HG03196 (cell line): ENCODE results near the gene IL31.
"Not testable (repeated sequence)": the region's sequence is repeated elsewhere in the genome, so short reads cannot be mapped to it uniquely, and the experiment has no call there.

Experiments used
- ATAC-seq: cut with Tn5 transposase; IDR thresholded peaks from one replicate; pipeline ENCODE4 v1.9.1; 2021; ENCODE audit not compliant: unreplicated experiment

Gene IL31

DNA sequence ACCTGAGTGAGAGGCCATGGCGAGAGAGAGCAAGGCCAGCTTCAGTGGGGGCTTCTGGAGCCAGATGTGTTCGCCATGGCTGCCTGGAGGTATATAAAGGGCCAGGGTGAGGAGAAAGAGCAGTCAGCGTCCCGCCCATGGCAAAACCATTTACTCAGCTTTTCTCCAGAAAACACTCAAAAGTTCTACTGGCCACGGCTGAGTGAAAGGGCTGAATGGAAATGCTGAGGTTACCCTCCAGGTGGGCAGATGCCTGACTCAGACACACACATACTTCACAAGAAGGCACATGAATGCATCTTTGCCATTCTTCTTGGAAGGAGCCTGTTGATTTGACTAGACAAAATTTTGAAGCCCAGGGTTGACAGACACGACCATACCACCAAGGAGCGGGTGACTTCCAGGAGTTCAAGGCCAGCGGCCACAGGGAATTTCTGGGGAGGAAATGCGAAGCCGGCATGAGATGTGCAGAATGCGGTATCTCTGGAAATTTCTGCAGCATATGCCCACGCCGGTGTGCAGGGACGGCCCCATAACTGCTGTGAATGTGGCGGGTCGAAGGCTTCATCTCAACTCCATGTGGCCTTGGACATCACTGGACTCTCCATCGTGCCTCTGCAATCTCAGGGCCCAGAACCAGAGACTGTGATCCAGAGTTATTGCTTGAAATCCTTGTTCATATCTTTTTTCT, at the start of gene IL31:
Gene IL31, minus strand, starts transcription at position 67 of the 691 bp plus-strand sequence. Its CDS starts 49 bp downstream, at position 18.
- ATAC-seq, result no peak

DNA sequence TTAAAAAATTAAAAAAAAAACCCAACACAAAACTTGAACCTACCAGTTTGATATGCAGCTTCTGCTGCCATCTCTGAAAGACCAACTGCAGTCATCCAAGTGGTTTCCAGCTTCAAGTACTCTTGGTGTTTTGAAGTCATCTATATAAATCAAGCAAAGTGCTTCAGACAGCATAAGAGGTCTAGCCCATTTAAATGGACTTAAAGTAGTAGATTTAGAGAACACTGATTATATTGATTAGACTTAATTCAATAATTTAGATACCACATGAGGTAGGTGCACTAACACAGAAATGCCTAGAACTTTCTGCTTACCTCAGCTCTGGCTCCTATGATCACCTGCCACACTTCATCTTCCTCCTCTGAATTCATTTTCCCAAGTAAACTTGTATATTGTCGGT, 42.4 kb upstream of the IL31 start:
- ATAC-seq, result no peak

DNA sequence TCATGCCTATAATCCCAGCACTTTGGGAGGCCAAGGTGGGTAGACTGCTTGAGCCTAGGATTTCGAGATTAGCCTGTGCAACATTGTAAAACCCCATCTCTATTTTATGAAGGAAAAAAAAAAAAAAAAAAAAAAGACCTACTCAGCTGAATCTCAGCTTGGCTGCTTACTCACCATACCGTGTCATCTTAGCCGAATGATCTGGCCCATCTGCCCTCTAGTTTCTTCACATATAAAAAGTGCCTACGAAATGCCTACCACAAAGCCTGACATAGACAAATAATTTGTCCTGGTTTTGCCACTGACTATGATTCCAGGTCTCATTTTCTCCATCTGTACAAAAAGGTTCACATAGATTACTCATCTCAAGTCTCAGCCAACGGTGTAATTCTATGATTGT, 41.8 kb upstream of the IL31 start:
- no peak for ATAC-seq

DNA sequence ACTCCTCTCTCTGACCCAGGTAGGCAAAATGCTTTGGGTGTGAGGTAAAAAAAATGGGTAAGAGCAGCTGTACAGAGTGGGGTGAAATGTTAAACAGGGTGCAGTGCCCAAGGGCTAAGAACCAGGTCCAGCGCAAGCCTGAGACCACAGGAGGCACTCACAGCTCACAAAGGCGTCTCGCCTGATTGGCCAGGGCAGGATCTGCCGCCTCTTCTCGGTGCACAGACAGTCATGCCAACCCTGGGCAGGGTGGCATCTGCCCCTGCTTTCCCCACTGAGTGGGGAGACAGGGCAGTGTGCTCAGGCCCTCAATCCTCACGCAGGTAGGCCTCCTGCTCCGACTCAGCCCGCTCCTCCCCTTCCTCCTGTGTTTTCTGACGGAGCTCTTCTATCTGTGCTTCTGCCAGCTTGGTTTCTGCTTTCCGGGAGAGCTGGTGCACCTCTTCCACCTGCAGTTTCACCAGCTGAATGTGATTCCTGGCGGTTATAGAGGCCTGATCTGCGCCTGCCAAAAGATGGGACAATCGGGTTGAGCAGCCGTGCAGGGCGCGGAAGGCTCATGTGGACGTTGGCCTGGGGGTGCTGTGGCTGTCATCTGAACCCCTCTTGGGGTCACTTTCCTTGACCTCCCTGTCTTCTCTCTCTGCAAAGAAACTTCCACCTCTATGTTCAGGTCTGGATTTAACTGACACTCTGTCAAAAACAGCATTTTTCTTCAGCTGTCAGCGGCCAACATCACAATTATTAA, 34.2 kb upstream of the IL31 start:
- ATAC-seq, result no peak

DNA sequence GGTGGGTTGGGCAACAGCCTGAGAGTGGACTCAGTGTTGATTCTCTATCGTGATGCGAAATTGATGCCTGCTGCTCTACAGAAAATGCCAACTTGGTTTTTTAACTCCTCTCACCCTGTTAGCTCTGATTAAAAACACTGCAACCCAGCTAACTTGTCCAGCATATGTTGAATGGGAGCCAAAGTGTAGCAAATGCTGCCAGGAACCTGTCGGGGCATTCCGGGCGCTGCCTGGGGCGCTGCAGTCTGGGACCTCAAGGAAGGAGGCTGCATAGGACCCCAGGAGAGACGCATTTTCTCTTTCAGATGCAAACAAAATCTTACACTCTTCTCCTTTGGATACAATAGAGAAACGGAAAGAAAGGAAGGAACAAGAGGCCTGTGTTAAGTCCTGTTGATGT, 33.4 kb upstream of the IL31 start:
- no peak for ATAC-seq

DNA sequence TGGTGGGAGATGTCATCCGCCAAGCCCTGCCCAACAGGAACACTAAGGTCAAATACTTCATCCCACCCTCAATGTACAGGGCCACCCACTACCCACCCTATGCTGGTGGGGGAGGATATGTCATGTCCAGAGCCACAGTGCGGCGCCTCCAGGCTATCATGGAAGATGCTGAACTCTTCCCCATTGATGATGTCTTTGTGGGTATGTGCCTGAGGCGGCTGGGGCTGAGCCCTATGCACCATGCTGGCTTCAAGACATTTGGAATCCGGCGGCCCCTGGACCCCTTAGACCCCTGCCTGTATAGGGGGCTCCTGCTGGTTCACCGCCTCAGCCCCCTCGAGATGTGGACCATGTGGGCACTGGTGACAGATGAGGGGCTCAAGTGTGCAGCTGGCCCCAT, 33.0 kb upstream of the IL31 start:
- no peak for ATAC-seq

DNA sequence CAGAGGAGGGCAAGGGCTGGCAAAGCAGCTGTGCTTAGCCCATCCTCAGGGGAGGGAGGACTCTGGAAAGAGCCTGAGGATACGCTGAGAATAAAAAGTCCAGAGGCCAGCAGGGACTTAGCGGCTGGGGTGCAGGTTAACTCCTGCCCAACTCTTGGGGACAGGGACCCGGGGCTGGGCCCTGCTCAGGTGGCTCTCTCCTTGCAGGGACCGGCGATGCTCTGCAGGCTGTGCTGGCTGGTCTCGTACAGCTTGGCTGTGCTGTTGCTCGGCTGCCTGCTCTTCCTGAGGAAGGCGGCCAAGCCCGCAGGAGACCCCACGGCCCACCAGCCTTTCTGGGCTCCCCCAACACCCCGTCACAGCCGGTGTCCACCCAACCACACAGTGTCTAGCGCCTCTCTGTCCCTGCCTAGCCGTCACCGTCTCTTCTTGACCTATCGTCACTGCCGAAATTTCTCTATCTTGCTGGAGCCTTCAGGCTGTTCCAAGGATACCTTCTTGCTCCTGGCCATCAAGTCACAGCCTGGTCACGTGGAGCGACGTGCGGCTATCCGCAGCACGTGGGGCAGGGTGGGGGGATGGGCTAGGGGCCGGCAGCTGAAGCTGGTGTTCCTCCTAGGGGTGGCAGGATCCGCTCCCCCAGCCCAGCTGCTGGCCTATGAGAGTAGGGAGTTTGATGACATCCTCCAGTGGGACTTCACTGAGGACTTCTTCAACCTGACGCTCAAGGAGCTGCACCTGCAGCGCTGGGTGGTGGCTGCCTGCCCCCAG, 32.3 kb upstream of the IL31 start:
- no peak for ATAC-seq

DNA sequence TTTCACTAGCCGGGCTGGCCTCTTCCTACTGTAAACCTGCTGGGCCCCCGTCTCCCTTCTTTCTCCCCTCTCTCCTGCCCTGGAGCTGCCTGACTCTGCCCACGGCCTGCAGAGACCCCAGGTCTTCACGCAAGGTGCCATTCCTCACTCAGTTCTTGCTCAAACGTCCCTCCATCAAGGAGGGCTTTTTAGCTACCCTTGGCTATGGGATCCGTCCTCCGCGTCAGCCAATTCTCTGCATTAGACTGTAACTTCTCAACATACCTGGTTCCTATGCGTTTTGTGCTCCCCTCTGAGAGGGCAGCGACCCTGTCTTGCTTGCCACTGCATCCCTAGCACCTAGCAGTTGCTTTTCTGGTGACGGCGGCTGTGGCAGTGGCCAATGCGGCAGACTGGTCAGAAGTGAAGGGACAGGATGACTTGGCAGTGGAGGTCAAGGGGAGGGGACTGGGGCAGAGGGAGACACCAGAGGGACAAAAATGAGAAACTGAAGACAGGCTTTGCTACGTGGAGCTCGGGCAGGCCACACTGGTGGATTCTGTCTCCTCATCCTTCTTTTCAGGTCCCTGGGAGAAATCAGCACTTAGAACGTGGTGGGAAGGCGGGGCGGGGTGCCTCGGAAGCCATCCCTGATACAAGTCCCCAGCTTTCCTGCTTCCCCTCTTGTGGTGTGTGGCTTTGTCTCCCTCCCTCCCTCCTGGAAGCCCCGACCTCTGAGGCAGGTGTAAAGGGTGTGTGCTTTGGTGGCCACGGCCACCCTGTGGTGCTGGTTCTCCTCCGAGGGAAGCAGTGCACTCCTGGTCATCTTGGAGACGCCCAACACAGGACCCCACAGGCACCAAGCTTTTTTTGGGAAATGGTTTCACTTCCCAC, 31.3 kb upstream of the IL31 start:
- no peak for ATAC-seq

DNA sequence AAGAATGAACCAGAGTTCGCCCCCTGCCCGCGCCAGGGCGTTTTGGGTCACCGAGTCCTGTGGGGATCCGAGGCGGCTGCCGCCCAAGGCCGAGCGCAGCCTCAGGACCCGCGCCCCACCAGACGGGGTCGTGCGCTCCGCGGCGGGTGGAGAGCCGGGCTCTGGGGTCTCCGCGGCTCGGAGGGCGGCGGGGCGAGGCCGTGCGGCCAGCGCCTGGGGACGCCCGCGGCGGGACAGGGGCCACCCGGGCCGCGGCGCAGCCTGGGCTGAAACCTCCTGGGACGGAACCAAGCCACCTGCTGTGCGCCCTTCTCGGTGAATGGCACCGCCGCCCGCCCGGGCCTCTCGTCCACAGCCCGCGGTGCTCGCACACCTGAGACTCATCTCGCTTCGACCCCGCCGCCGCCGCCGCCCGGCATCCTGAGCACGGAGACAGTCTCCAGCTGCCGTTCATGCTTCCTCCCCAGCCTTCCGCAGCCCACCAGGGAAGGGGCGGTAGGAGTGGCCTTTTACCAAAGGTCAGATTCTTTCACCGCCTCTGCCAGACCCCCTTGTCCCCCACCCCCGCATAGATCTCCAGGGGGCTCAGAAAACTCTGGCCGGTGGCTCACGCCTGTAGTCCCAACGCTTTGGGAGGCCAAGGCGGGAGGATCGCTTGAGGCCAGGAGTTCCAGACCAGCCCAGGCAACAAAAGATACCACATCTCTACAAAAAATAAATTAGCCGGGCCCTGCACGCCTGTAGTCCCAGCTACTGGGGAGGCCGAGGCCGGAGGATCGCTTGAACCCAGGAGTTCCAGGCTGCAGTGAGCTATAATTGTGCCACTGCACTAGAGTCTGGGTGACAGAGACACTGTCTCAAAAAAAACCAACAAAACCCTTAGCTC, 30.4 kb upstream of the IL31 start:
- ATAC-seq, result no peak

DNA sequence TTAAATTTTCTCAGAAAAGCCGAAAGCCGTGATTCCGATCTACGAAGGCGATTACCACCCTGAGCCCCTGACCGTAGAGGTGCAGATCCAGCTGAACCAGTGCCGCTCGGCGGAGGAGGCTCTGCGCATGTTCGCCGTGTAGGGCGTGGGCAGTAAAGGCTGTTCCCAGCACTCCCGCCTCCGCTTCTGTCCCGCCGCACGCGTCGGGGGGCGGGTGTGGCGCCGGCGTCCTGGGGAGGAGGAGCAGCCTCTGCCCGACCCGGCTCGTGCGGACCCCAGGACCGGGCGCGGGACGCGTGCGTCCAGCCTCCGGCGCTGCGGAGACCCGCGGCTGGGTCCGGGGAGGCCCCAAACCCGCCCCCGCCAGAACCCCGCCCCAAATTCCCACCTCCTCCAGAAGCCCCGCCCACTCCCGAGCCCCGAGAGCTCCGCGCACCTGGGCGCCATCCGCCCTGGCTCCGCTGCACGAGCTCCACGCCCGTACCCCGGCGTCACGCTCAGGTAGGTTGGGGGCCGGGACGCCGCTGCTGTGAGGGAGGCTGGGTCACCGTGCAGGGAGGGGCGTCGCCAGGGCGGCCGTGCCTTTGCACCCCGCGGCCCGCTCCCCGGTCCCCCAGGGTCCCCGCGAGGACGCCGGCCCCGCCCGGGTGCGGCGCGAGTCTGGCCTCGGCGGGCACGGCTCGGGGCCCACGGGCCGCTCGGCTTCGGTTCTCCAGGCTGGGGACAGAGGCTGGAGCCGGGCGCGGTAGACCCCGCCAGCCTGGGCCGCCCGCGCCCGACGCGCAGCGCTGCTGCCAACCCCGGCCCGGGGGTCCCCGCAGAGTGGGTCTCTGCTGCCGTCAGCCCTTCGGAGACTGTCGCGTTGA, 29.5 kb upstream of the IL31 start, which contains the start of gene B3GNT4:
Gene B3GNT4, plus strand, starts transcription at position 409 of the 866 bp plus-strand sequence. CDS start 910 bp downstream, outside the sequence.
- ATAC-seq, result no peak

DNA sequence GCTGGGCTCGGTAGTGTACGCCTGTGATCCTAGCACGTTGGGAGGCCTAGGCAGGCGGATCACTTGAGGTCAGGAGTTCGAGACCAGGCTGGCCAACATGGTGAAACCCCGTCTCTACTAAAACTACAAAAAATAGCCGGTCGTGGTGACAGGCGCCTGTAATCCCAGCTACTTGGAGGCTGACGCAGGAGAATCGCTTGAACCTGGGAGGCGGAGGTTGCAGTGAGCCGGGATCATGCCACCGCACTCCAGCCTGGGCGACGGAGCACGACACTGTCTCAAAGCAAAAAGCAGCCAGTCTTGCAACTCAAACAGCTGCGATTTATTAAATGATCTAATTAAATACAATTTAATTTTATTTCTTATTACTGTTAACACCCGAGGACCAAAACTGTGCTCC, 28.8 kb upstream of the IL31 start:
- not testable (repeated sequence) for ATAC-seq

DNA sequence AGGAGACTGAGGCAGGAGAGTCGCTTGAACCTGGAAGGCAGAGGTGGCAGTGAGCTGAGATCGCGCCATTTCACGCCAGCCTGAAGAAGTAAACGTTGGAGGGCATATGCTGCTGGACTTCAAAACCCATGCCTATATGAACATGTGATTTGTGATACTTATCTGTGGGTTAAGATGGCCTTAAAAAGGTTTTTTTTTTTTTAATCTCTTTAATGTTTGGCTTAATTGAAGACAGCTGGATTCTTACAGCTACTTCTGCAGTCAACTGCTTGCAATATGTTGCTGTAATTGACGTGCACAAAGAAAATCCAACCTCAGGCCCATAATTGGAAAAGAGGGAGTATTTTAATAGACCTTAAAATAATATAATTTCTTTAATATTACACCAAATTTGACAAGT, 28.0 kb upstream of the IL31 start:
- no peak for ATAC-seq

DNA sequence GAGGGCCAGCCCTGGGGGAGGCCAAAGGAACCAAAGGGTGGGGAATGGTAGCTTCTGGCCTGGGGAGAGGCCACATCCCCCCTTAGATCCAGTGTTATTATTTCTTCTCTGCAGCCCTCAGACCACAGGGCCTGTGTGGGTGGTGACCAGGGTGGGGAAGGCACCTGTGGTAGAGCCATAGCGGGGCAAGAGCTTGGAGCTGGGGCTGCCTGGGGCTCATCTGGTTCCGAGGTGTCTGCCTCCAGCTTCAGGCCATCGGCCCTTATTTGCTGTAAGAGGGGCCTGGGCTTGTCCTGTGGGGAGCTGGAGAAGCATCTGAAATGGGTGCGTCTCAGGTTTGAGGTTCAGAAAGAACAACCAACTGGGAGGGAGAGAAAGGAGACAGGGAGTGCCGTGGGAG, 27.4 kb upstream of the IL31 start:
- ATAC-seq, result no peak

DNA sequence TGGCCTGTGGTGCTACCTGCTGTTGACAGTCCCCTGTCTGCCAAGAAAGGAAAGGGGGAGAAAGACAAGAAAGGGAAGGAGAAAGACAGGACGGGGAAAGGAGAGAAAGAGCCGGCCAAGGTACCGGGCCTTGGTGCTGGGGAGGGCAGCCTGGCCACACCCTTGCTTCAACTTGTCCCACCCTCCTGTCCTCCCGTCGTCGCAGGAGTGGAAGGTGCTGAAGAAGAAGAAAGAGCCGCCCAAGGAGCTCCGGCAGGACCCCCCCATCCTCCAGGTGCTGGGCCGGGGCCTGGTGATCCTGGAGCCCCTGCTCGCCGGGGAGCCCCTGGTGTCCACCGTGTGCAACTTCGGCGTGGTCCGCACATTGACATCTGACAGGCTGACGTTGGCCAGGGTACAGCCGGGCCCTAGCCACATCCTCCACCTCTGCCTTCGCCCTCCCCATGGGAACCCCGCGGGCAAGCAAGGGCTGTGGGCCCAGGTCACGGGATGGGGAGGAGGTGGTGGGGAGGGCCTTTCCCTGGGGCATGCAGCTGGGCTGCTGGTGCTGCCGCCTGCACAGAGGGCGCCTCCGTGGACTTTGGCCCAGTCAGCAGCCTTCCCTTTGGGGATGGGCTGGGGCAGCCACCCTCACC, 26.6 kb upstream of the IL31 start:
- no peak for ATAC-seq

DNA sequence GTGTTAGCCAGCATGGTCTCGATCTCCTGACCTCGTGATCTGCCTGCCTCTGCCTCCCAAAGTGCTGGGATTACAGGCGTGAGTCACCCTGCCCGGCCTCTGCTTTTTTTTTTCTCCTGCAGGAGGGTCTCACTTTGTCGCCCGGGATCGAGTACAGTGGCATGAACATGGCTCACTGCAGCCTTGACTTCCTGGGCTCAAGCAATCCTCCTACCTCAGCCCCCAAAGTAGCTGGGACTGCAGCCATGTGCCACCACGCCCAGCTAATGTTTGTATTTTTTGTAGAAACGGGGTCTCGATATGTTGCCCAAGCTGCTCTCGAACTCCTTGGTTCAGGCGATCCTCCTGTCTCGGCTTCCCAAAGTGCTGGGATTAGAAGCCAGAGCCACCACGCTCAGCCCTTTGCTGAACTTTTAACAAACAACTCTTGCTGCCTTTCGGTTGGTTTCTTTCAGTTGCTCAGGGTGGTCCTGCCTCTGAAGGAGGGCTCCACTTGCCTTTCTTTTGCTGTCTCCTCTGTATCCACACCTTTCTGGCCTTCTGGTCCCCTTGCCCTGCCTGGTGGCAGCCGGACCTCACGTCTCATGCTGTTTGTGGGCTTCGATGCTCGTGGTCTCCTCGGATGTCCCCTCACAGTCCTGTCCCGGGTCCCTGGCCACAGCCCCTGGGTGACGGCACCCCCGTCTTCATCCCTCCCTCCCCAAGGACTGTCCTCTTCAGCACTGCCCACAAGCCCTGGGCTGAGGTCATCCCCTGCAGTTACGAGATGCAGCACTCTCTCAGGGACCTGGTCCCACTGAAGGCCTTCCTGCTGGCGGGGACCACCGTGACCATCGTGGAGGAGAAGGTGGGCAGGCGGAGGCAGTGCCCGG, 25.7 kb upstream of the IL31 start:
- no peak for ATAC-seq

DNA sequence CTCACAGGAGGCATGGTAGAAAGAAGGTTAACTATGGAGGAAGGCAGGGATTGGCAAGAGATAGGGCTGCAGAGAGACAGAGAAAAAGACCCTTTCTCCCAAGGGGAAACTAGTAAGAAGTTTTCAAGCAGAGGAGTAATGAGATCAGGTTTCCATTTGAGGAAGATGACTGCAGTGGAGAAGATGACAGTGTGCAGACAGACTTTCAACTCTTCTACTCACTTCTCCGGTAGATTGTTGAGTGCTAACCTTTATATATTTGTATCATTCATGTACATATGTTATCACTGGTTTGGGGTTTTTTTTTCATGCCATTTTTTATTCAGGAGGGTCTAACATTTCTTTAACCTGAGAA, 23.6 kb upstream of the IL31 start:
- ATAC-seq, result no peak

DNA sequence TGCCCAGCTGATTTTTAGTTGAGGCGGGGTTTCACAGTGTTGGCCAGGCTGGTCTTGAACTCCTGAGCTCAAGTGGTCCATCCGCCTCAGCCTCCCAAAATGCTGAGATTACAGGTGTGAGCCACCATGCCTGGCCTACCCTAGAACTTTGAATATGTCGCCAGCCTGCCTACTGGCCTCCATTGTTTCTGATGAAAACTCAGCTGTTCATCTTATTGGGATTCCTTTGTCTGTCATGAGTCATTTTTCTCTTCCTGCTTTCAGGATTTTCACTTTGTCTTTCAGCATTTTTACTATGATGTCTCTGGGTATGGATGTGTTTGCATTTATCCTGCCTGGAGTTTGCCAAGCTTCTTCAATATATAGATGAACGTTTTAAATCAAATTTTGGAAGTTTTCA, 21.4 kb upstream of the IL31 start:
- ATAC-seq, result no peak

DNA sequence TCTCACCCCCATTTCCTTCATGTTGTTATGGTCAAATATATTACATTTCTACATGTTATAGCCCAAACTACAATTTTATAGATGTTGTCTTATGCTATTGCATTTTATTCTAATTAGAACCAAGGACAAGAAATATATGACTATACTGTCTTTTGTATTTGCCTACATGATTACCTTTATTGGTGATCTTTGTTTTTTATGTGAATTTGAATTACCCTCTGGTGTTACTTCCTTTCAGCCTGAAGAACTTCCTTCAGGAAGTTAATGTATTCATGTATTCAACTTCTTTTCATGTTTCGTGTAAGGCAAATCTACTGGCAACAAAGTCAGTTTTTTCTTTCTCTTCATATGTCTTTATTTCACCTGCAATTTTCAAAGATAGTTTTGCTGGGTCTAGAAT, 20.8 kb upstream of the IL31 start:
- no peak for ATAC-seq
